Measurements from ENCODE around the gene ARHGAP30.

- TF ChIP-seq NFIC (IDR thresholded peaks at IDR 0.05; ENCODE audit: borderline replicate concordance) (no peak), SIN3A (IDR thresholded peaks at IDR 0.05; ENCODE audit: borderline replicate concordance, low read depth, low read length) (no peak), CTCF (IDR thresholded peaks at IDR 0.05) (peak; percentile 65), USF2 (IDR thresholded peaks at IDR 0.05; ENCODE audit: borderline replicate concordance, low read depth, low read length) (no peak), FOXJ3 (CRISPR knock-in tag; IDR thresholded peaks at IDR 0.05) (no peak), ZBTB33 (IDR thresholded peaks at IDR 0.05; ENCODE audit: borderline replicate concordance, low read depth) (no peak), JUND (IDR thresholded peaks at IDR 0.05) (no peak), TAF1 (IDR thresholded peaks at IDR 0.05; ENCODE audit: borderline replicate concordance, low read depth, low read length) (no peak), FOSL2 (IDR thresholded peaks at IDR 0.05; ENCODE audit: borderline replicate concordance, low read depth) (no peak), NRF1 (IDR thresholded peaks at IDR 0.05; ENCODE audit: low read depth, low read length) (no peak), PBX3 (IDR thresholded peaks at IDR 0.05) (no peak), EP300 (IDR thresholded peaks at IDR 0.05; ENCODE audit: borderline replicate concordance in 1 of 2, low read depth in 1 of 2, low read length in 1 of 2) (no peak), REST (IDR thresholded peaks at IDR 0.05; ENCODE audit: low read depth, low read length) (no peak)
These were observed 2.2 kb upstream of the ARHGAP30 start for GRCh38 chr1:161071886-161072371.

All from SK-N-SH (cell line).